ENCODE results near the gene DST. TPM values are rescaled to one million over a fixed set of nuclear protein-coding genes. Genes with fewer than 3 reads are reported as not detected.
A peak's percentile ranks its signal among the peaks of the same experiment; 100 is the strongest.

Gene DST
- total RNA-seq (100 to 1,000 TPM; 109 to 341 (median 305) TPM), polyA plus RNA-seq (10 to 100 TPM; 58.3 to 66.9 (median 63.5) TPM)
- long read RNA-seq, donor 1, partial matches to known transcripts = 54 of 82 reads
- long read RNA-seq, donor 1, other reads (novel, unspliced or antisense) = 21 of 82 reads
- long read RNA-seq, donor 2, partial matches to known transcripts = 25 of 41 reads
- long read RNA-seq, donor 2, other reads (novel, unspliced or antisense) = 12 of 41 reads

DNA sequence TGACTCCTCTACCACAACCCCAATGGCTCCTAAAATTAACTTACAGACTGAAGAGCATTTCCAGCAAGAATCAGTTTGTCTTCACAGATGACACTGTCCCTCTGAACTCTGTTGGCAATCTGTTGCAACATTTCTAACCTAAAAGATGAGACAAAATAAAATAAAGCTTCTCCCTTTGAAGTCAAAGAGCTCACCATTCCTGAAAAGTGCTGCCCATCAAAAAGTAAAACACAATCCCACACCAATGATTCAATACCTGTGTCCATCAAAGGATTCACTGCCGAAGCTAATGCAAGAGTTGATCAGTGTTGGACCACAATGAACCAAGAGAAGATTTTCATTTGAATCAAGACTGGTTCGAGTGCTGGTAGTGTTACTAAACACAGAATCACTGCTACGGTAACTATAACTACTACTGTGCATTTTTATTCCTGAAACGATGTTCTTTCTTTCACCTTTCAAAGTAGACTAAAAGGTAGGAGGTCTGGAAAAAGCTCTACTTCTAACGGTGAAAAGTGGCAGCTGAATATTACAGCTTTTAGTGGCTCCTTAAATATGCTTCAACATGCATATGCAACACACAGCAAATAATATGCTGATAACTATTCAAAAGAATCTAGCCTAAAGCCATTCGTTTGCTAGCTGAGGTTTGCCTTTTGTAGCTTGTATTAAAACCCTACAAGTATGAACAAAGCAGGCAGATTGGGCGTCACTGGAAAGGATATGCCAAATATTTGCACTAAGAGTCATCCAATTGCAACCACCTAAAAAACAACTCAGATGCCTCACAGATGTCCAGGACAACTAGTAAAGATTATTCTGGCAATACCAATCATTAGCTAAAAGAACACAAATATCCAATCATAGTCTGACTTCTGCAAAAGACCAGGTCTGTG lies at the start of gene DST:
Gene DST, minus strand, starts transcription at position 524 of the 896 bp plus-strand sequence.
- peak within 1 kb of the TSS; percentile 53 for H3K27ac ChIP-seq
- H3K36me3 ChIP-seq (ENCODE audit: insufficient read depth in 1 of 2, low read depth in 1 of 2) = peaks cover 4 to 89% of the 10 kb centered on the region in 2 donors
- H3K4me3 ChIP-seq = no peak within 1 kb of the TSS
- intact Hi-C loops (cut with DNase I) = loop anchor here in 1 of 2 donors (5.0 kb wide), 2 partner anchors 55 to 210 kb away; no protein-coding TSS in a partner anchor
- H3K9me3 ChIP-seq = no peaks in the 10 kb centered on the region
- H3K4me1 ChIP-seq = peaks cover 8% of the 10 kb centered on the region
- DNase-seq (no peak), ATAC-seq (peak in 2 of 4 donors; percentile 23 to 25)
- TF ChIP-seq, protein P1, sequence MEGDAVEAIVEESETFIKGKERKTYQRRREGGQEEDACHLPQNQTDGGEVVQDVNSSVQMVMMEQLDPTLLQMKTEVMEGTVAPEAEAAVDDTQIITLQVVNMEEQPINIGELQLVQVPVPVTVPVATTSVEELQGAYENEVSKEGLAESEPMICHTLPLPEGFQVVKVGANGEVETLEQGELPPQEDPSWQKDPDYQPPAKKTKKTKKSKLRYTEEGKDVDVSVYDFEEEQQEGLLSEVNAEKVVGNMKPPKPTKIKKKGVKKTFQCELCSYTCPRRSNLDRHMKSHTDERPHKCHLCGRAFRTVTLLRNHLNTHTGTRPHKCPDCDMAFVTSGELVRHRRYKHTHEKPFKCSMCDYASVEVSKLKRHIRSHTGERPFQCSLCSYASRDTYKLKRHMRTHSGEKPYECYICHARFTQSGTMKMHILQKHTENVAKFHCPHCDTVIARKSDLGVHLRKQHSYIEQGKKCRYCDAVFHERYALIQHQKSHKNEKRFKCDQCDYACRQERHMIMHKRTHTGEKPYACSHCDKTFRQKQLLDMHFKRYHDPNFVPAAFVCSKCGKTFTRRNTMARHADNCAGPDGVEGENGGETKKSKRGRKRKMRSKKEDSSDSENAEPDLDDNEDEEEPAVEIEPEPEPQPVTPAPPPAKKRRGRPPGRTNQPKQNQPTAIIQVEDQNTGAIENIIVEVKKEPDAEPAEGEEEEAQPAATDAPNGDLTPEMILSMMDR (IDR thresholded peaks at IDR 0.05) = no peak
- H3K27me3 ChIP-seq (ENCODE audit: insufficient read depth in 3 of 3, low read length in 2 of 3) = no peaks in the 10 kb centered on the region
- WGBS, 3 donors = 69 to 80% (median 72%) methylated on average over 7 of the region's 7 CpGs

DNA sequence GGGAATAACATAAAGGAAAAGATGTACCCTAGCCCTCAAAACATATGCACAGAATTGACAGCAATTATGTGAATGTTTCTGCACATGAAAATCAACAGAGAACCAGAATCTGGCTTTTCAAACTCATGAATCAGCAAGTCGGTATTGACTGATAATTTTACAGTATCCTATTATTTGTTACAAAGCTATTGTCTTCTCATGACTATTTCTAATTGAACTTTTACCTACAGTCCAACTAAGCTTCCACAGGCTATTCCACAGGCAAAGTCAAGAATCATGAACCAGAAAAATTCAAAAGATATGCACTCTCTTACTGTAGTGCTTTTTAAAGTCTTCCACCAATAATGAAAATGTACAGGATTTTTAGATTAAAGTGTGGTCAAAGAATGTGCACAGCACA lies 49.1 kb upstream of the DST start:
- TF ChIP-seq, protein P1 (IDR thresholded peaks at IDR 0.05) = no peak
- WGBS, 3 donors = 28 to 52% (median 38%) methylated on average over 1 of the region's 1 CpG
- peaks cover 0 to 5% of the 10 kb centered on the region in 2 donors for H3K36me3 ChIP-seq (ENCODE audit: insufficient read depth in 1 of 2, low read depth in 1 of 2)
- intact Hi-C loops (cut with DNase I) = loop anchor here (5.0 kb wide), 1 partner anchor 35 kb away; no protein-coding TSS in a partner anchor
- H3K4me1 ChIP-seq = peaks cover 36% of the 10 kb centered on the region
- H3K27me3 ChIP-seq (ENCODE audit: insufficient read depth in 3 of 3, low read length in 2 of 3) = no peaks in the 10 kb centered on the region
- H3K27ac ChIP-seq = peak overlapping the region; percentile 91
- H3K4me3 ChIP-seq = peak overlapping the region; percentile 63
- H3K9me3 ChIP-seq = no peaks in the 10 kb centered on the region
- no peak for ATAC-seq
- no peak for DNase-seq

DNA sequence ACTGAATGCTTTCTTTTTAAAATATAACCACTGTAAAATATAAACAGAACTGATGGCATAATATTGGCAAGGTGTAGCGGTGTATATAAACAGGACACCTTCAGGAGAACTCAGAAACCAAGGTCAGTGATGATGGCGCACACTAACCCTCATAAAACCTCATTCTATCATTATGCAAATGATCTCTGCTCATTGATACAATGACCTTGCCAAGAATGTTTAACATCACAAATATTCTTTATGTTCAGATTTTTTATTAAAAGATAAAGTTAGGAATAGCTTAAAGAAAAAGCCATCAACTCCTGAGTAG lies 48.6 kb upstream of the DST start:
- ATAC-seq (peak in 1 of 4 donors; percentile 37), DNase-seq (no peak)
- TF ChIP-seq, protein P1 (IDR thresholded peaks at IDR 0.05) = no peak
- H3K27me3 ChIP-seq (ENCODE audit: insufficient read depth in 3 of 3, low read length in 2 of 3) = no peaks in the 10 kb centered on the region
- intact Hi-C loops (cut with DNase I) = loop anchor here (5.0 kb wide), 1 partner anchor 34 kb away; no protein-coding TSS in a partner anchor
- peak overlapping the region; percentile 63 for H3K4me3 ChIP-seq
- peak overlapping the region; percentile 91 for H3K27ac ChIP-seq
- WGBS, 3 donors = 32 to 51% (median 42%) methylated on average over 2 of the region's 2 CpGs
- no peaks in the 10 kb centered on the region for H3K9me3 ChIP-seq
- peaks cover 39% of the 10 kb centered on the region for H3K4me1 ChIP-seq
- H3K36me3 ChIP-seq (ENCODE audit: insufficient read depth in 1 of 2, low read depth in 1 of 2) = no peaks in the 10 kb centered on the region

DNA sequence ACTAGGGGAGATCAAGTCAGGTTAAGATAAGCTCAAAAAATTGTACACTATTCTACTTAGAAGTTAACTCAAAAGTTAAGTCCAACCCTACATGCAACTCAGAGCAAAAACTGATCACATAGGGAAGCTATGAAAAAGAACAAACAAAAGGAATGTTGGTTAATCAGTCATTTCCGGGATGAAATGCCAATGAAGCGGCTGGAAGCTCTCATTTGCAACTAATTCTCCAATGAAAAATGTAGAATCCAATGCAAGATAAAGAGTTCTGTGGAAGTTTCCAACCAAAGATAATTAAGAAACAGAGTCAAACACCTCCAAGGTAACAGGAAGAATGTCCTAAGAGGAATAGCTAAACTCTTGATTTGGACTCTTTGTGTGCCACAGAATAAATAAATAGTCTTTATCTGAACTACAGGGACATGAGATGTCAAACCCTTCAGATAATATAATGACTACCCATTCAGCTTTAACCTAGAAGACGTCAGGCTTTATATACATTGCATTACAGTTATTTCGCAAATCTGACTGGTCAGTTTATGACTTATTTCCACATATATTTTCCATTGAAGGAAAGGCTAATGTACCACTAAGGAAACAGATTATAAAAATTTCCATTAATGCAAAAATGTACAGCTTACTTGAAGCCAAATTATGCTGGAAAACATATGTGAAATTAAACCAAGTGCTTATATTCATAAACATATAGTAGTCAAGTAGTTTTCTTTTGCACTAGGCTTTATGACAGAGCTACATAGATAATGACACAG lies 48.0 kb upstream of the DST start:
- Histone ChIP-seq H3K4me3 (peak overlapping the region; percentile 63), H3K27ac (peak overlapping the region; percentile 91), H3K36me3 (ENCODE audit: insufficient read depth in 1 of 2, low read depth in 1 of 2) (no peaks in the 10 kb centered on the region), H3K27me3 (ENCODE audit: insufficient read depth in 3 of 3, low read length in 2 of 3) (no peaks in the 10 kb centered on the region), H3K4me1 (peaks cover 37% of the 10 kb centered on the region), H3K9me3 (no peaks in the 10 kb centered on the region)
- 43 to 57% (median 53%) methylated on average over 4 of the region's 4 CpGs for WGBS, 3 donors
- TF ChIP-seq, protein P1 (IDR thresholded peaks at IDR 0.05) = no peak
- no peak for ATAC-seq
- intact Hi-C loops (cut with DNase I) = loop anchor here (5.0 kb wide), 1 partner anchor 33 kb away; no protein-coding TSS in a partner anchor
- DNase-seq = no peak
